HG03039 (cell line): ENCODE results near the gene ABHD17A.

Experiments used
- ATAC-seq: cut with Tn5 transposase; IDR thresholded peaks from one replicate; pipeline ENCODE4 v1.9.1; 2021; ENCODE audit warnings: mild to moderate bottlenecking, moderate library complexity; ENCODE audit not compliant: unreplicated experiment

ABHD17A gene

DNA sequence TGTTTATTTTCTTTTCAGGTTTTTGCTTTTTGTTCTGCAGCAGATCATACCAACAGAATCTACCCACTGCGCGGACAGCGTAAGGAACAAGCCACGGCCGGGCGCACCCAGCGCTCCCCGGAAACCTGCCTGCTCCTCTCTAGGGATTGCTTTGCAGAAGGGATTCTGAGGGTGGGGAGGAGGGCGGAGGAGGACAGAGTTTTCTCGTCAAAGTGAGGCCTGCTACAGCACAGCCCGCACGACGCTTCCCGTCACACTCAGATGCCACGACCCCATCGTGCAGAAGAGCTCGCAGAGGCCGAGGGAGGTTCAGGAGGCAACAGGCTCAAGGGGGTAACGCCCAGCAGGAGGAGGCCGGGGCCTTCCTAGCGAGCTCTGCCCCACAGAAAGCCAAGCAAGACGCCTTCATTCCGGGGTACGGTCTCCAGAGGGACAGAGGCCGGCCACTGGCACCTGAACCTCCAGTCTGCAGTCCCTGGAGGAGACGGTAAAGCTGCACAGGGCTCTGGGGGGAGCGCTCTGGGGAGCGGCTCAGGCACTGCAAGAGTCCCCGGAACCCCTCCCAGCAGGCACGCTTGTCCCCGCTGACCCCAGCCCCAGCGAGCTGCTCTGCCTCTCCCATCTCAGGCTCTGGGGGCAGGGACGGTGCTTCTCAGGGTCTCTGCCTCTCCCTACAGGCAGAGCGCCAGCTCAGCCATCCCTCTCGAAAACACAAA, 43.9 kb downstream of the ABHD17A start:
- no peak for ATAC-seq

DNA sequence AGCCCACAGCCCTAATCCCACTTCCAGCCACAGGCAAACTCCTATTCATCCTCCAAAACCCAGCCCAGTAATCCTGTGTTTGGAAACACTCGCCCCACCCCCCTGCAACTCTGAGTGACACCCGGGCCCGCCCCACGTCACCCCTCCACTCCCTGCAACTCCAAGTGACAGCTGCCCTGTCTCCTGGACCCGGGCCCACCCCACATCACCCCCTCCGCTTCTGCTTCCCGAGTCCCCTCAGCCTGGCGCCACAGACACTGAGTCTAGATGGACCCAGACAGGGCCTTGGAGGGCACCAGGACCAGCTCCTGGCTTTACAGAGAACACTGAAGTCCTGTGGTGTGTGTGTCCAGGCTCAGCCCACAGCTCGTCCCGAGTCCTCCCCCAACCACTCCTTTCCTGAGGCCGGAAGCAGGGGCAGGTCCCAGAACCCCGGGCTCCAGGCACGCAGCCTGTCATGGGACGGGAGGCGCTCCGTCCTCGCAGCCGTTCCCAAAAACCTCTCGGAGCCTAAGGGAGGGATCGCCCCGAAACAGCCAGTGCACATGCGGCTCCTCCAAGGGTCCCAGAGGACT, 44.7 kb downstream of the ABHD17A start:
- ATAC-seq, result no peak

DNA sequence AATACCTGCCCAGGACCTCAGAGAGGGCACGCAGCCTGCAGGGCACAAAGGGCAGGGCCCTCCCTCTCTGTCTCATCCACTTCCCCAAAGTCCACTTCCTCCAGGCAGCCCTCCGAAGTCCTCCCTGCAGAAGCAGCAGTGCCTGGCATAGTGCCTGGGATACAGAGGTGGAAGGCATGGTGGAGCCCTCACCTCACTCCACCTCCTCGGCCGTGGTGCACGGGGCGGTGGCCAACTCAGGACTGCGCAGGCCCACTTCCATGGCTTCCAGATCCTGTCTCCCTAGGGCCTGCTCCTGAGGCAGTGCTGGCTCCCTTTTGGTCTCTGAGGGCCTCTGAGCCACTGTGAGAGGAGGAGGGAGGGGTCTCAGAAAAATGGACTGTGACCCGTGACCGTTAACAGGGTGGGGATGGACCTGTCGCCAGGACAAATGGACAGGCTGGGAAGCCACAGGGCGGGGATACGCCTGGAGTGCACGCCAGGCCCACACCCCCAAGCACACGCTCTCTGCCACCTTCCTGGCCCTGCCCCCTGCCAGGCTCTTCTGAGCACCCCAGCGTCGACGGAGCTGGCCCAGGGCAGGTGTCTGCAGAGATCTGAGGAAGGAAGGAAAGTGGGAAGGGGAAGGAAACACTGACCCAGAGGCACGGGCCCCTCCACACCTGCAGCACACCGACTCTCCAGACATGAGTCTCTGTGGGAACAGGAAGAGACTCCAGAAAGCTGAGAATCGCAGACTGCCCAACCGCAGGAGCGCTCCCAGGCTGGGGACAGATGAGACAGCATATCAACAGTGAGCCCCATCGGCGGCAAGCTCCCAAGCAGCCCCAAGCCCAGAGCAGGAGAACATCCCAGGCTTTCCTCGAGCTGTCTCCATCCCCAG, 45.4 kb downstream of the ABHD17A start:
- no peak for ATAC-seq

DNA sequence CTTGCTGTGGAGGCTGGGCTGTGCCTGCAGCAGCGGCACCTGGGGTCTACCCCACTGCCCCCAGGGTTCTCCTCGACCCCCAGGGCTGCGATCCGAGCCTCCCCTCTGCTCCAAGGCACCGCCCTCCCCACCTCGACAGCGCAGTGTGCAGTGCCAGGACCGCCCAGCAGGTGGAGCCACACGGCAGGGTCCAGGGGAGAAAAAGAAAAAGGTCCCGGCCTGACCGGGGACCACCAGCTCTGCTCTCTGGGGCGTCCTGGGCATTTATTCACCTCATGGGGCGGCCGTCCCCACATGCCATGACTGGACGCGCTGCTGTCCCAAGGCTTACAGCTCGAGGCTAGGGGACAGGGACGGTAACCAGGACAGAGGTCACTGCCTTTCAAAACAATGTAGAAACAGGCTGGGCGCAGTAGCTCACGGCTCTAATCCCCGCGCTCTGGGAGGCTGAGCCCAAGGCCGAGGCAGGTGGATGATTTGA, 47.6 kb downstream of the ABHD17A start:
- no peak for ATAC-seq

GRCh38 chr19:1837222-1837565, 48.1 kb downstream of the ABHD17A start:
- ATAC-seq, result no peak

GRCh38 chr19:1836458-1837221, 48.7 kb downstream of the ABHD17A start:
- ATAC-seq, result no peak

DNA sequence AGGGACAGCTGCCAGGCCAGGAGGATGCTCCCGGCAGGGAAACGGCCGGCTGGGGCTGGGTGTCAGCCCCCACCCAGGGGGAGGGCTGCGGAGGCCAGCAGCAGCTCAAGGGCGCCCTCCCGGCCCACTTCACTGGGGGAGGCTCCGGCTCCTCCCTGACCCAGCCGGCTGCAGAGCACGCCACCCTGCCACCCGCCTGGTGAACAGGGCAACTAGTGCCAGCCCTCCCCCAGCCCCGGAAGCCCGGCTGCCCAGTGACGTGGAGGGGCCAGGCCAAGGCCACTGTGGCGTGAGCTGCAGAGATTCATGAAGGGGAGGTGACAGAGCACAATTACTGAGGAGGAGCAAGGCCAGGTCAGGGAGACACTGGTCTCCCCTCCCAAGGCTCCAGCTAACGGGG, 51.8 kb downstream of the ABHD17A start:
- ATAC-seq, result no peak

DNA sequence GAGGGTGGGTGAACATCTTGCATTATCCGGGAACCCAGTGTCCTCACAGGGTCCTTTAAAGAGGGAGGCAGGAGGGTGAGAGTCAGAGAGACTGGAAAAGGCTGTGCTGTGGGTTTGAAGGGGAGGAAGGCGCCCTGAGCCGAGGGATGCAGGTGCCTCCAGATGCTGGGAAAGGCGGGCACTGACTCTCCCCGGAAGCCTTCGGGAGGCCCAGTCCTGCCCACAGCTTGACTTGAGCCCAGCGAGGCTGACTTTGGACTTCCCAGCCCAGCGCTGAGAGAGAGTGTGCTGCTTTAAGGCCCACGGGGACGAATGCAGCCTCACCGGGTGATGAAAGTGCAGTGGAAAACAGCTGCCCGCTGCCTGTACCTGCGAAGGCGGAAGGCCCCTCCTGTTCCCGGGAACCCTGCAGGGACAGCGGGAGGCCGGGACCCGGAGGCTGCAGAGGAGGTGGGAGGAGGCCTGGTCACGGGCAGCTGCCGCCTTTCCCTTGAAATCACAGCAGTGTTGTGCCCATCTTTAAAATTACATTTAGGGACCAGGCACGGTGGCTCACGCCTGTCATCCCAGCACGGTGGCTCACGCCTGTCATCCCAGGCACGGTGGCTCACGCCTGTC, 53.1 kb downstream of the ABHD17A start:
- no peak for ATAC-seq

DNA sequence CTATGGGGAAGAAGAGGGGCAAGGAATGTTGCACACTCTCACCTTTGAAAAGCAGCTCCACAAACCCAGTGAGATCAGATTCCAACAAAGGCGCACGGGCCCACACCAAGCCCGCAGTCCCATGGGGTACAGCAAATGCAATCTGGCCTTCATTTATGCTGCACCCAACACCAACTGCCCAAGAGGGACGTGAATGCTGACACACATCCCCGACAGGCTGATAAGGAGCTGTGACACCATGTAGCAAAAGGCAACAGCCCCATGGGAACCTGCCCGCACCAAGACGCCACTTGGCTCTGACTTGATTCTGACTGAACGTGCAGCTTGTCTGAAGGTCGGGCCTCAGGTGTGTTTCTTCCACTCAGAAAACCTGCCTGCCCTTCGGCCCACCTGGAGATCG, 54.3 kb downstream of the ABHD17A start:
- ATAC-seq, result no peak

DNA sequence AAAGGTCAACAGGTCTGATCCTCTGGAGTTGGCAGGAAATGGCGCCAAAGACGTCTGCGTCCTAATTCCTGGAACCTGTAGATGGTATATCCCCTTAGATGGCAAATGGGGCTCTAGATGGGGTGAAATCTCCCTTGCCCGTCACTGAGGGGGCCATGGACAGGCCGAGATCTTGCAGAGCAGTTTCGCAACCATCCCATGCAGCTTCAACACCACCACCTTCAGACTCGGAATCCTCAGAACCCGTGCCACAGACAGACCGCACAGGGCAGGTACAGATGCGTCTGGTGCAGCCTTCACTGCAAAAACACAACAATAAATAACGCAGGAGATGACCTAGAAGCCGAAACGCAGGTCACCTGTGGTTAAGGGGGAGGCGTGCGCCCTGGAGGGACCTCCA, 54.7 kb downstream of the ABHD17A start:
- no peak for ATAC-seq

DNA sequence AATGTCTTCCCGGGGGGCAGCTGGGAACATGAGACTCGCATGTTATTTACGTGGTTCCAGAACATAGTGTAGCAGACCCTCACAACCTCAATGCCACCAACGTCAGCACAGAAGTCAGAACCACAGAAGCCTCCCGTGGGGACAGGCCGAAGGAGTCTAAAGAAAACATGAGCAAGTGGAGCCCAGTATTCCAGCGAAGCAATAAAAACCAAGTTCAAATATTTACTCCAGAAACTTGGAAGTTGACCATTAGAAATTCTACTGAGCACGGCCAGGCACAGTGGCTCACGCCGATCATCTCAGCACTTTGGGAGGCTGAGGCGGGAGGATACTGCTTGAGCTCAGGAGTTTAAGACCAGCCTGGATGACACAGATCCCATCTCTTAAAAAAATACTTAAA, 55.3 kb downstream of the ABHD17A start:
- no peak for ATAC-seq

DNA sequence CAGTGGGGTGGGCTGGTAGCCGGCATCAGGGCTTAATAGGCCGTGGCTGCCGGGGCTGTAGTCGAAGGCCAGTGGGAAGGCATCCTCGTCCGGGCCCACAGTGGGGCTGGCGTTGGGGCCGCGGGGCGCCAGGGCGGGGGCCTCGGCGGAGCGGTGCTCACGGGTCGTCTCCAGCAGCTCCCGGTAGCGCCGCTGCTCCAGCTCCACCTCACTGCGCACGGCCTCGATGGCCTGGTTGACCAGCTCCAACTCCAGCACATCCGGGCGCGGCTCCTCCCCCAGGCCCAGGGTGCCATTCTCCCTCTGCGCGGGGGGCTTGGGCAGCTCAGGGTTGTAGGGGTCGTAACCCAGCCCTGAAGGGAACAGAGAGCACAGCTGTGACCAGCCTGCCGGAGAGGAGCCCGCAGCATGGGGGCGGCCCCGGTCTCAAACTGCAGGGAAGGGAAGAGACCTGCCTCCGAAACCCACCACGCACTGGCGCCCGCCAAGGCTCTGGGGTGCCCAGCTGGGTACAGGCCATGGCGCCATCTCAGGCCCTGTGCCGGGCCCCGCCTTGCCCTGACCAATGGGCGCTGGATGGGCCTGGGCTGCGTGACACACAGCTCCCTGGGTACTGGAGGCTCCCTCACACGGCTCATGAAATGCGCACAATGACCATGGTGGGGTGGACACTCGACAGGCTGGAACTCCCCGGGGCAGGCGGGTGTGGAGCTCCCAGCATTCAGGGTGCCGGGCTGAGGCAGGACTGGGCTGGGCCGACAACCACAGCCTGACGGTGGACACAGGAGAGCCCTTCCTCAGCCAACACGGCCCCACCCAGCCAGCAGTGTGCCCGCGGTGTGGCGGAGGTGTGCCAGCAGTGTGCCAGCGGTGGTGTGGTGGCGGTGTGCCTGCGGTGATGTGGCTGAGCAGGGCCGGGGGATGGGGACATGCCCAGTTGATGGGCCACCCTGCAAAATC, 56.7 kb downstream of the ABHD17A start:
- no peak for ATAC-seq

- no peak for ATAC-seq
Measured at GRCh38 chr19:1827566-1828278, 57.6 kb downstream of the ABHD17A start.
